Thyroid gland (tissue), 4 donors: ENCODE data around the gene FBXO17. TPM values are rescaled to one million over a fixed set of nuclear protein-coding genes. Genes with fewer than 3 reads are reported as not detected.

Experiments
- DNase-seq, 2 donors: peaks; one replicate each; pipeline ENCODE4 v3.0.0-alpha.2; 2019
- H3K27ac ChIP-seq, 3 donors: fragments of 200-600 bp; sonication (generic); 1 replicate in 2 of 3; 2 replicates in 1 of 3; pipeline ENCODE4 v1.5.1; 2016 to 2019; ENCODE audit warnings: mild to moderate bottlenecking in 1 of 3, moderate library complexity in 1 of 3
- H3K27me3 ChIP-seq: fragments of 200-600 bp; sonication (generic); one replicate; pipeline ENCODE4 v1.5.1; 2019
- H3K36me3 ChIP-seq, 2 donors: fragments of 200-600 bp; sonication (generic); one replicate each; pipeline ENCODE4 v1.5.1; 2016 to 2019
- H3K4me1 ChIP-seq, 2 donors: fragments of 200-600 bp; sonication (generic); one replicate each; pipeline ENCODE4 v1.5.1; 2017 to 2019
- H3K4me3 ChIP-seq, 3 donors: fragments of 200-600 bp; sonication (generic); replicated peaks in 1 of 3; 1 replicate in 2 of 3; 2 replicates in 1 of 3; pipeline ENCODE4 v1.5.1; 2016; ENCODE audit warnings: mild to moderate bottlenecking in 1 of 3
- H3K9me3 ChIP-seq: fragments of 200-600 bp; sonication (generic); one replicate; pipeline ENCODE4 v1.5.1; 2017
- POLR2A ChIP-seq, 2 donors: fragments of 450-650 bp; IDR thresholded peaks; one replicate each; pipeline ENCODE4 v1.6.1; 2017; ENCODE audit warnings: antibody characterized with exemption in 2 of 2, mild to moderate bottlenecking in 2 of 2, moderate library complexity in 1 of 2
- WGBS, 2 donors: methylation state at CpG; one replicate each; pipeline ENCODE4 v1.1.5; 2017; 5-methylcytosine and 5-hydroxymethylcytosine counted together
- intact Hi-C: fragments of 100-400 bp; cut with DNase I; formaldehyde crosslinking; loops from one replicate; pipeline ENCODE4 v1.15.1; 2023
- total RNA-seq, 4 donors: library from RNA; depleted of rRNA; stranded (reverse); fragments of >200 nt; gene quantifications; one replicate each; pipeline ENCODE4 v1.2.3, GENCODE V29; 2016
- TF ChIP-seq, protein P1 (sequence below), 6 experiments: fragments of 200-600 bp in 3 of 6; fragments of 450-650 bp in 3 of 6; sonication (generic) in 3 of 6; IDR thresholded peaks; one replicate each; pipeline ENCODE4 v1.5.1; 2016 to 2019; ENCODE audit warnings: antibody characterized with exemption in 6 of 6, mild to moderate bottlenecking in 2 of 6, inconsistent platforms in 1 of 6, moderate library complexity in 1 of 6

FBXO17 gene
- total RNA-seq, 4 donors from 2014 or later, result 4.3 to 18.0 (median 8.1) TPM

DNA sequence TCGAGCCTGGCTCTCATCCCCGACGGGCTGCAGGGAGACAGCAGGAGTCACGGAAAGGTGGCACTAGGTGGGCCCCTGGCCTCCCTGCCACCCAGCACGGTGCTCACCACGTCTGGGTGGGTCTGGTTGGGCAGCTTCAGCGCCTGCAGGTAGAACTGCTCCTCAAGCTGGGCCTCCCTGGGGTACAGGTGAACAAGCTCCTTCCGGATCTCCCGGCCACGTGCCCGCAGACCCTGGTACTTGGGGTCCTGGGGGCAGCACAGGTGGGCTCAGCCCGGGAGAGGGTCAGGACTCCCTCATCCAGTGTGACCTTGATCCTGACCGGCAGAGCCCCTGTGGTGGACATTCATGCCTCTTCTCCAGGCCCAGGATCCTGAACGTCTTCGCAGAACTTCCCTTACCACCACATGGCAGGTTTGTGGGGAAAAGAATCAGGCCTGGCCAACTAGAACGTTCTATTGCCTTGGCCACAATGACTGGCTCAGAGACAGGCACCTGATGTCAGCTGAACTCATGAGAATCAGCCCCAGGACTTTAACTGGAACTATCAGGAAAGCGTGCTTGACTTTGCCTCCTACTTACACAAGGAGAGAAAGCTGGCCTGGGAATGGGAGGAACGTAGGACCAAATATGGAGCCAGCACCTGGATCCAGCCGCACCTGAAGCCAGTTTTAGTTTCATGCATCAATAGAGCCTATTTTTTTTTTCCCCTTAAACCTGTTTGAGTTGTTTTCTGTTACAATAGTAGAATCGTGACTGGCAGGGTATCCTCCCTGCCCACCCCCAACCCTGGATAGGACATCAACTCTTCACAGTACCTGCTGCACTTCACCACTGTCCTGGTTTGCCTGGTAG, 53.9 kb downstream of the FBXO17 start:
- Histone ChIP-seq H3K27me3 (no peaks in the 10 kb centered on the region), H3K4me1 (no peaks in the 10 kb centered on the region), H3K36me3 (peaks cover 6 to 25% of the 10 kb centered on the region in 2 donors), H3K27ac (no peak overlapping the region), H3K4me3 (no peak overlapping the region), H3K9me3 (no peaks in the 10 kb centered on the region)
- DNase-seq, result no peak
- intact Hi-C loops, result loop anchor here (10.0 kb wide), 2 partner anchors 287 to 517 kb away; partner anchors contain the start of gene FAM98C
- 87 to 92% methylated on average over 5 to 13 of the region's 20 CpGs for WGBS, 2 donors
- TF ChIP-seq POLR2A (IDR thresholded peaks at IDR 0.05), result no peak
- TF ChIP-seq, protein P1, sequence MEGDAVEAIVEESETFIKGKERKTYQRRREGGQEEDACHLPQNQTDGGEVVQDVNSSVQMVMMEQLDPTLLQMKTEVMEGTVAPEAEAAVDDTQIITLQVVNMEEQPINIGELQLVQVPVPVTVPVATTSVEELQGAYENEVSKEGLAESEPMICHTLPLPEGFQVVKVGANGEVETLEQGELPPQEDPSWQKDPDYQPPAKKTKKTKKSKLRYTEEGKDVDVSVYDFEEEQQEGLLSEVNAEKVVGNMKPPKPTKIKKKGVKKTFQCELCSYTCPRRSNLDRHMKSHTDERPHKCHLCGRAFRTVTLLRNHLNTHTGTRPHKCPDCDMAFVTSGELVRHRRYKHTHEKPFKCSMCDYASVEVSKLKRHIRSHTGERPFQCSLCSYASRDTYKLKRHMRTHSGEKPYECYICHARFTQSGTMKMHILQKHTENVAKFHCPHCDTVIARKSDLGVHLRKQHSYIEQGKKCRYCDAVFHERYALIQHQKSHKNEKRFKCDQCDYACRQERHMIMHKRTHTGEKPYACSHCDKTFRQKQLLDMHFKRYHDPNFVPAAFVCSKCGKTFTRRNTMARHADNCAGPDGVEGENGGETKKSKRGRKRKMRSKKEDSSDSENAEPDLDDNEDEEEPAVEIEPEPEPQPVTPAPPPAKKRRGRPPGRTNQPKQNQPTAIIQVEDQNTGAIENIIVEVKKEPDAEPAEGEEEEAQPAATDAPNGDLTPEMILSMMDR (IDR thresholded peaks at IDR 0.05), result no peak

- no peak for DNase-seq
- TF ChIP-seq, protein P1 (IDR thresholded peaks at IDR 0.05), result no peak
- H3K9me3 ChIP-seq, result no peaks in the 10 kb centered on the region
- intact Hi-C loops, result loop anchor here (10.0 kb wide), 2 partner anchors 286 to 516 kb away; partner anchors contain the start of gene FAM98C
- 64 to 83% methylated on average over 9 to 10 of the region's 14 CpGs for WGBS, 2 donors
- H3K27ac ChIP-seq, result no peak overlapping the region
- no peaks in the 10 kb centered on the region for H3K27me3 ChIP-seq
- H3K4me3 ChIP-seq, result no peak overlapping the region
- H3K36me3 ChIP-seq, result peaks cover 6 to 24% of the 10 kb centered on the region in 2 donors
- H3K4me1 ChIP-seq, result no peaks in the 10 kb centered on the region
Measured at GRCh38 chr19:38920602-38921419, 54.7 kb downstream of the FBXO17 start.

- H3K36me3 ChIP-seq, result peaks cover 6 to 16% of the 10 kb centered on the region in 2 donors
Measured at GRCh38 chr19:38919837-38920601, 55.5 kb downstream of the FBXO17 start.

GRCh38 chr19:38918526-38918925, 57.0 kb downstream of the FBXO17 start:
- Histone ChIP-seq H3K36me3 (peaks cover 6% of the 10 kb centered on the region in 2 donors), H3K27ac (no peak overlapping the region), H3K9me3 (no peaks in the 10 kb centered on the region), H3K4me1 (no peaks in the 10 kb centered on the region), H3K4me3 (no peak overlapping the region), H3K27me3 (no peaks in the 10 kb centered on the region)
- TF ChIP-seq, protein P1 (IDR thresholded peaks at IDR 0.05), result no peak
- no peak for DNase-seq
- 88 to 93% methylated on average over 6 to 10 of the region's 10 CpGs for WGBS, 2 donors
- intact Hi-C loops, result no loop called here

More at GRCh38 chr19:38919837-38920601, 55.5 kb downstream of the FBXO17 start:
- no peak overlapping the region for H3K4me3 ChIP-seq
- WGBS, 2 donors, result 63 to 70% methylated on average over 17 to 21 of the region's 21 CpGs
- intact Hi-C loops, result loop anchor here (10.0 kb wide), 2 partner anchors 285 to 515 kb away; partner anchors contain the start of gene FAM98C
- DNase-seq, result no peak
- H3K27ac ChIP-seq, result no peak overlapping the region
- TF ChIP-seq POLR2A (IDR thresholded peaks at IDR 0.05), result no peak
- TF ChIP-seq, protein P1 (IDR thresholded peaks at IDR 0.05), result no peak
- H3K4me1 ChIP-seq, result no peaks in the 10 kb centered on the region
- no peaks in the 10 kb centered on the region for H3K9me3 ChIP-seq
- H3K27me3 ChIP-seq, result no peaks in the 10 kb centered on the region
